Smooth muscle cell (in vitro differentiated cells): ENCODE data around the gene WEE1. TPM values are rescaled to one million over a fixed set of nuclear protein-coding genes. Genes with fewer than 3 reads are reported as not detected.

Source experiments
- DNase-seq: peaks from one replicate; lab custom pipeline; 2025; ENCODE audit not compliant: unreplicated experiment; lab: John Stamatoyannopoulos, UW
- H2AFZ ChIP-seq: fragments of 200-600 bp; sonication (generic); 2 replicates; pipeline ENCODE4 v1.6.0; 2016; ENCODE audit warnings: antibody characterized with exemption, low read depth, mild to moderate bottlenecking
- H3F3A ChIP-seq: fragments of 200-600 bp; sonication (generic); 2 replicates; pipeline ENCODE4 v1.6.0; 2017; ENCODE audit warnings: antibody characterized with exemption, low read depth
- H3K27ac ChIP-seq: fragments of 200-600 bp; sonication (generic); 2 replicates; pipeline ENCODE4 v1.5.1; 2016; ENCODE audit warnings: low read depth, mild to moderate bottlenecking
- H3K27me3 ChIP-seq: fragments of 200-600 bp; sonication (generic); 2 replicates; pipeline ENCODE4 v1.6.1; 2016; ENCODE audit warnings: low read depth, mild to moderate bottlenecking
- H3K36me3 ChIP-seq: fragments of 200-600 bp; sonication (generic); 2 replicates; pipeline ENCODE4 v1.5.1; 2016; ENCODE audit warnings: low read depth
- H3K4me1 ChIP-seq: fragments of 200-600 bp; sonication (generic); 2 replicates; pipeline ENCODE4 v1.5.1; 2016; ENCODE audit warnings: low read depth
- H3K4me2 ChIP-seq: fragments of 200-600 bp; sonication (generic); 2 replicates; pipeline ENCODE4 v1.6.0; 2016; ENCODE audit warnings: mild to moderate bottlenecking
- H3K4me3 ChIP-seq: fragments of 200-600 bp; sonication (generic); 2 replicates; pipeline ENCODE4 v1.5.1; 2016; ENCODE audit warnings: mild to moderate bottlenecking
- H3K79me2 ChIP-seq: fragments of 200-600 bp; sonication (generic); 2 replicates; pipeline ENCODE4 v1.6.0; 2016; ENCODE audit warnings: low read depth, mild to moderate bottlenecking
- H3K9ac ChIP-seq: fragments of 200-600 bp; sonication (generic); 2 replicates; pipeline ENCODE4 v1.6.0; 2016; ENCODE audit warnings: low read depth
- H3K9me3 ChIP-seq: fragments of 200-600 bp; sonication (generic); replicated peaks from 2 replicates; pipeline ENCODE4 v1.5.1; 2016; ENCODE audit warnings: low read depth
- H4K20me1 ChIP-seq: fragments of 200-600 bp; sonication (generic); 2 replicates; pipeline ENCODE4 v1.6.0; 2016; ENCODE audit warnings: low read depth
- WGBS: methylation state at CpG from one replicate; pipeline ENCODE4 v1.1.7; 2016; ENCODE audit warnings: low lambda C conversion rate; 5-methylcytosine and 5-hydroxymethylcytosine counted together
- polyA plus RNA-seq: library from polyadenylated mRNA; unstranded; fragments of >200 nt; fragmentation: Nextera tagmentation; extraction: Ambion mirVana; gene quantifications from 2 replicates; pipeline ENCODE4 v1.2.1, GENCODE V29; 2016
- small RNA-seq: library from RNA; depleted of rRNA; stranded (forward); fragments of <200 nt; gene quantifications from one replicate; pipeline ENCODE3, GENCODE V24; 2014
- total RNA-seq: library from RNA; depleted of rRNA; stranded (reverse); fragments of >200 nt; gene quantifications from 2 replicates; pipeline ENCODE4 v1.2.3, GENCODE V29; 2014
- TF ChIP-seq, protein P1 (sequence below): fragments of 200-600 bp; sonication (generic); IDR thresholded peaks from 2 replicates; pipeline ENCODE4 v1.5.1; 2017; ENCODE audit warnings: borderline replicate concordance, mild to moderate bottlenecking, antibody characterized with exemption; ENCODE audit not compliant: insufficient read depth, poor library complexity, severe bottlenecking

Gene WEE1
- total and polyA plus RNA-seq, 2 experiments from 2014 or later = 20.8 to 53.3 TPM

DNA sequence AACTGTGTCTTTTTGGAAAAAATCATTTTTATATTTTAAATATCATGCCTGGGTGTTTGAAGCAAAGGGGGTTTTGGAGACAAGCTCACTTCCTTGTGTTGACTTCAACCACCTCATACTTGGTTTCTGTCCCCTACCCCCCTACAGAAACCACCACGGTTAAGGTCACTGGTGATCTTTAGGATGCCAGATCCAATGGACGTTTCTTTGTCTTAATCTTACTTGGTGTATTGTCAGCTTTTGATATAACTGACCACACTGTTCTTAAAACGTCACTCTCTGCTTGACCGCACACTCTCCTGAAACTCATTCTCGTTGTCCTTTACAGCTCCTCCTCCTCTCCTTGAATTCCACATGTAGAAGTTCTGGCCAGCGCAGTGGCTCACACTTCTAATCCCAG is 55.6 kb downstream of the WEE1 start:
- H3K27ac ChIP-seq = no peak overlapping the region
- no peak for DNase-seq
- H3K9ac ChIP-seq = no peak overlapping the region
- H3K4me3 ChIP-seq = no peak overlapping the region
- H3K36me3 ChIP-seq = no peaks in the 10 kb centered on the region
- H3K9me3 ChIP-seq = no peaks in the 10 kb centered on the region
- peaks cover 26% of the 10 kb centered on the region for H3K4me1 ChIP-seq
- TF ChIP-seq, protein P1, sequence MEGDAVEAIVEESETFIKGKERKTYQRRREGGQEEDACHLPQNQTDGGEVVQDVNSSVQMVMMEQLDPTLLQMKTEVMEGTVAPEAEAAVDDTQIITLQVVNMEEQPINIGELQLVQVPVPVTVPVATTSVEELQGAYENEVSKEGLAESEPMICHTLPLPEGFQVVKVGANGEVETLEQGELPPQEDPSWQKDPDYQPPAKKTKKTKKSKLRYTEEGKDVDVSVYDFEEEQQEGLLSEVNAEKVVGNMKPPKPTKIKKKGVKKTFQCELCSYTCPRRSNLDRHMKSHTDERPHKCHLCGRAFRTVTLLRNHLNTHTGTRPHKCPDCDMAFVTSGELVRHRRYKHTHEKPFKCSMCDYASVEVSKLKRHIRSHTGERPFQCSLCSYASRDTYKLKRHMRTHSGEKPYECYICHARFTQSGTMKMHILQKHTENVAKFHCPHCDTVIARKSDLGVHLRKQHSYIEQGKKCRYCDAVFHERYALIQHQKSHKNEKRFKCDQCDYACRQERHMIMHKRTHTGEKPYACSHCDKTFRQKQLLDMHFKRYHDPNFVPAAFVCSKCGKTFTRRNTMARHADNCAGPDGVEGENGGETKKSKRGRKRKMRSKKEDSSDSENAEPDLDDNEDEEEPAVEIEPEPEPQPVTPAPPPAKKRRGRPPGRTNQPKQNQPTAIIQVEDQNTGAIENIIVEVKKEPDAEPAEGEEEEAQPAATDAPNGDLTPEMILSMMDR = no peak
- H3K27me3 ChIP-seq = no peaks in the 10 kb centered on the region
- H2AFZ ChIP-seq = no peak overlapping the region
- no peaks in the 10 kb centered on the region for H3F3A ChIP-seq
- no peaks in the 10 kb centered on the region for H3K79me2 ChIP-seq
- 90% methylated on average over 6 of the region's 6 CpGs for WGBS
- no peaks in the 10 kb centered on the region for H4K20me1 ChIP-seq
- no peak overlapping the region for H3K4me2 ChIP-seq

- Histone ChIP-seq H3K27ac (no peak overlapping the region), H3K36me3 (no peaks in the 10 kb centered on the region), H3K4me1 (no peaks in the 10 kb centered on the region), H3K9me3 (no peaks in the 10 kb centered on the region), H3F3A (no peaks in the 10 kb centered on the region), H3K9ac (no peak overlapping the region), H2AFZ (no peak overlapping the region), H3K4me3 (no peak overlapping the region), H4K20me1 (no peaks in the 10 kb centered on the region), H3K27me3 (no peaks in the 10 kb centered on the region), H3K4me2 (no peak overlapping the region), H3K79me2 (no peaks in the 10 kb centered on the region)
- DNase-seq = no peak
- WGBS = 94% methylated on average over 2 of the region's 2 CpGs
- TF ChIP-seq, protein P1 = no peak
These were observed 60.2 kb downstream of the WEE1 start for GRCh38 chr11:9633679-9634078.

- Histone ChIP-seq H3K9me3 (no peaks in the 10 kb centered on the region), H4K20me1 (no peaks in the 10 kb centered on the region), H2AFZ (no peak overlapping the region), H3K9ac (no peak overlapping the region), H3K79me2 (no peaks in the 10 kb centered on the region), H3K27me3 (no peaks in the 10 kb centered on the region), H3K4me2 (no peak overlapping the region), H3F3A (no peaks in the 10 kb centered on the region), H3K4me3 (no peak overlapping the region), H3K27ac (no peak overlapping the region), H3K4me1 (no peaks in the 10 kb centered on the region), H3K36me3 (no peaks in the 10 kb centered on the region)
- TF ChIP-seq, protein P1 = no peak
- WGBS = 100% methylated on average over 1 of the region's 1 CpG
- DNase-seq = no peak
These were observed 63.2 kb downstream of the WEE1 start for GRCh38 chr11:9636691-9637090.

DNA sequence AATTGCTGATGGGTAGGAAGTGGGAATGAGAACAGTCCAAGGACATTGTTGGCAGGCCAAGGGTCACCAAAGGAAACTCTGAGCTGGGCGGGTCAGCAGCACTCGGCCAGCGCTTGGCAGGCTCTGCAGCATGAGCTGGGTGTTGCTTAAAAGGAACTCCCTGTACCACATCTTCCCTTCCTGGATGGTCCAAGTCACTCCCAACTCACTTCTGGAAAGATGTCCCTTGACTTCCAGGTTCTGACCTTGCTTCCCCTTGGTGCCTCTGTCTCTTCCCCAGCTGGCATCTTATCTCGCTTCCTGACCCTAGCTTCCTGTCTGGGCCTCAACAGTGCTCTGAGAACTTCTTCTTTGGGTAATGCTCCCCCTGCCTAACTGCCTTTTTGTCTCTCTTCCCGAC is 65.6 kb downstream of the WEE1 start:
- Histone ChIP-seq H3K9me3 (no peaks in the 10 kb centered on the region), H4K20me1 (no peaks in the 10 kb centered on the region), H3K79me2 (no peaks in the 10 kb centered on the region), H3K4me2 (no peak overlapping the region), H3F3A (no peaks in the 10 kb centered on the region), H2AFZ (no peak overlapping the region), H3K27ac (no peak overlapping the region), H3K4me1 (no peaks in the 10 kb centered on the region), H3K27me3 (no peaks in the 10 kb centered on the region), H3K4me3 (no peak overlapping the region), H3K36me3 (no peaks in the 10 kb centered on the region), H3K9ac (no peak overlapping the region)
- DNase-seq = no peak
- 96% methylated on average over 5 of the region's 5 CpGs for WGBS
- TF ChIP-seq, protein P1 = no peak

Small RNA genes within 50 kb of the gene (small RNA-seq; reads per million reads assigned to genes)
- not detected for gene RF01210

Other genes starting within 250 kb of the WEE1 start
- 118 and 156 TPM in 2 replicates for gene IPO7, start 189.0 kb upstream of the WEE1 start, total RNA-seq
- gene IPO7, start 189.0 kb upstream of the WEE1 start, polyA plus RNA-seq = 4.7 and 6.3 TPM in 2 replicates
- gene ZNF143, start 112.7 kb upstream of the WEE1 start, total RNA-seq = 48.6 and 52.4 TPM in 2 replicates
- 30.9 and 35.1 TPM in 2 replicates for gene ZNF143, start 112.7 kb upstream of the WEE1 start, polyA plus RNA-seq
- 14.7 and 17.8 TPM in 2 replicates for gene SWAP70, start 90.4 kb downstream of the WEE1 start, total RNA-seq
- 15.4 and 20.6 TPM in 2 replicates for gene SWAP70, start 90.4 kb downstream of the WEE1 start, polyA plus RNA-seq